KMS-11 (cell line): ENCODE results near the gene GUCA2B.

ENCODE experiments used
- H2AFZ ChIP-seq: fragments of 200-600 bp; sonication (generic); 2 replicates; pipeline ENCODE4 v1.6.1; 2016; ENCODE audit warnings: antibody characterized with exemption, mixed run types, low read depth
- H3K27ac ChIP-seq: fragments of 200-600 bp; sonication (generic); 2 replicates; pipeline ENCODE4 v1.6.1; 2016; ENCODE audit warnings: mild to moderate bottlenecking, mixed run types
- H3K27me3 ChIP-seq: fragments of 200-600 bp; sonication (generic); 2 replicates; pipeline ENCODE4 v1.6.1; 2017; ENCODE audit warnings: mild to moderate bottlenecking, low read depth, mixed run types, moderate library complexity; ENCODE audit not compliant: insufficient read depth
- H3K36me3 ChIP-seq: fragments of 200-600 bp; sonication (generic); 2 replicates; pipeline ENCODE4 v1.6.1; 2017; ENCODE audit warnings: mild to moderate bottlenecking, mixed run types; ENCODE audit not compliant: insufficient read depth
- H3K4me1 ChIP-seq: fragments of 200-600 bp; sonication (generic); 2 replicates; pipeline ENCODE4 v1.6.1; 2016; ENCODE audit warnings: mild to moderate bottlenecking, low read depth, mixed run types; ENCODE audit not compliant: poor library complexity, severe bottlenecking
- H3K4me2 ChIP-seq: fragments of 200-600 bp; sonication (generic); 2 replicates; pipeline ENCODE4 v1.7.0; 2016; ENCODE audit warnings: mild to moderate bottlenecking, mixed run types
- H3K4me3 ChIP-seq: fragments of 200-600 bp; sonication (generic); IDR thresholded peaks from 2 replicates; pipeline ENCODE4 v1.6.1; 2017; ENCODE audit warnings: low read depth, low read length, mixed read lengths; ENCODE audit not compliant: insufficient read depth
- H3K79me2 ChIP-seq: fragments of 200-600 bp; sonication (generic); 2 replicates; pipeline ENCODE4 v1.6.1; 2016; ENCODE audit warnings: low read depth, mixed run types; ENCODE audit not compliant: insufficient read depth
- H3K9ac ChIP-seq: fragments of 200-600 bp; sonication (generic); 2 replicates; pipeline ENCODE4 v1.6.1; 2016; ENCODE audit warnings: mild to moderate bottlenecking, mixed run types
- H4K20me1 ChIP-seq: fragments of 200-600 bp; sonication (generic); 2 replicates; pipeline ENCODE4 v1.6.1; 2016; ENCODE audit warnings: mild to moderate bottlenecking, mixed run types; ENCODE audit not compliant: insufficient read depth
- CTCF ChIP-seq: fragments of 200-600 bp; sonication (generic); conservative IDR thresholded peaks from 2 replicates; pipeline ENCODE4 v1.6.1; 2017; ENCODE audit warnings: low read depth, mild to moderate bottlenecking, antibody characterized with exemption, low read length, moderate library complexity, mixed read lengths

The GUCA2B gene

GRCh38 chr1:42158189-42158588 is 5.0 kb downstream of the GUCA2B start:
- no peaks in the 10 kb centered on the region for H3K27me3 ChIP-seq
- H4K20me1 ChIP-seq, result no peaks in the 10 kb centered on the region
- no peak overlapping the region for H3K9ac ChIP-seq
- H3K4me2 ChIP-seq, result no peak overlapping the region
- H3K36me3 ChIP-seq, result no peaks in the 10 kb centered on the region
- H3K4me1 ChIP-seq, result no peaks in the 10 kb centered on the region
- H3K27ac ChIP-seq, result no peak overlapping the region
- H2AFZ ChIP-seq, result no peak overlapping the region
- no peaks in the 10 kb centered on the region for H3K79me2 ChIP-seq
- no peak overlapping the region for H3K4me3 ChIP-seq
- no peak for TF ChIP-seq CTCF

DNA sequence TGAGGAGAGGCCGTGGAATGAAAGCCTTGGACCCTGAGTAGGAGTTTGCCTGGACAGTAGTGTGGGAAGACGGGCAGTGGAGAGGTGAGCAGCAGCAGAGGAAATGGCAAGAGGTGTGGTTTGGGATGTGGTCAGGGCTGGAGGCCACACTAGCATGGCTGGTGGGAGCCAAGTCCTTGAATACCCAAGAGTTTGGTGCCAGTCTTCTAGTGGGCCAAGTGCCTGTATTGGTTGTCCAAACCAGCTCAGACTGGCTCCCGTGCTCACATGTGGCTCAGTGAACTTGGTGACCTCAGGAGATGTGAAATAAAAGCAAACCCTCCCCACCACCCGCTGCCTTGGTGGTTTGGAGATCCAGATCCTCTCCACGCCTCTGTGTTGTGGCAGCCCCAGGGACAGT is 9.0 kb downstream of the GUCA2B start:
- Histone ChIP-seq H2AFZ (no peak overlapping the region), H3K4me1 (no peaks in the 10 kb centered on the region)

DNA sequence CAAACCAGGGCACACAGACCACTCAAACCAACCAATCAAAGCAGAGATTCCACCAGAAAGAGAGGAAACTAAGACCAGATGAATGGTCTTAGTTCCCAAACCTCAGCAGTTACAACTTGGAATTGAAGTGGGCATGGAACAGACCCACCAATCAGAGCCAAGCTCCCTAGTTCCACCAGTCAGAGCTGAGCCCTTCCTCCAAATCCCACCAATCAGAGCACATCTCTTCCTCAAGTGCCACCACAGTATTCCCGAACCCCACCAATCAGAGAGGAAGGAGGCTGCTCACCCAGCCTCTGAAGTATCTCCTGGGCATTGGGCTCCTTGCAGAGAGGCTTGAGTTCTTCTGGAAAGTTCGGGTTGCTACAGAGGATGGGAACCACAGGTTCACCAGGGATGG is 9.9 kb downstream of the GUCA2B start:
- Histone ChIP-seq H3K27ac (no peak overlapping the region), H3K79me2 (no peaks in the 10 kb centered on the region), H3K4me1 (no peaks in the 10 kb centered on the region), H3K9ac (no peak overlapping the region), H3K36me3 (no peaks in the 10 kb centered on the region), H4K20me1 (no peaks in the 10 kb centered on the region), H3K4me3 (no peak overlapping the region), H3K27me3 (no peaks in the 10 kb centered on the region), H3K4me2 (no peak overlapping the region), H2AFZ (no peak overlapping the region)
- no peak for TF ChIP-seq CTCF

More for the DNA sequence above, 9.0 kb downstream of the GUCA2B start:
- Histone ChIP-seq H3K27ac (no peak overlapping the region), H3K4me3 (no peak overlapping the region), H3K36me3 (no peaks in the 10 kb centered on the region), H3K4me2 (no peak overlapping the region), H3K27me3 (no peaks in the 10 kb centered on the region), H3K9ac (no peak overlapping the region), H4K20me1 (no peaks in the 10 kb centered on the region), H3K79me2 (no peaks in the 10 kb centered on the region)
- no peak for TF ChIP-seq CTCF

DNA sequence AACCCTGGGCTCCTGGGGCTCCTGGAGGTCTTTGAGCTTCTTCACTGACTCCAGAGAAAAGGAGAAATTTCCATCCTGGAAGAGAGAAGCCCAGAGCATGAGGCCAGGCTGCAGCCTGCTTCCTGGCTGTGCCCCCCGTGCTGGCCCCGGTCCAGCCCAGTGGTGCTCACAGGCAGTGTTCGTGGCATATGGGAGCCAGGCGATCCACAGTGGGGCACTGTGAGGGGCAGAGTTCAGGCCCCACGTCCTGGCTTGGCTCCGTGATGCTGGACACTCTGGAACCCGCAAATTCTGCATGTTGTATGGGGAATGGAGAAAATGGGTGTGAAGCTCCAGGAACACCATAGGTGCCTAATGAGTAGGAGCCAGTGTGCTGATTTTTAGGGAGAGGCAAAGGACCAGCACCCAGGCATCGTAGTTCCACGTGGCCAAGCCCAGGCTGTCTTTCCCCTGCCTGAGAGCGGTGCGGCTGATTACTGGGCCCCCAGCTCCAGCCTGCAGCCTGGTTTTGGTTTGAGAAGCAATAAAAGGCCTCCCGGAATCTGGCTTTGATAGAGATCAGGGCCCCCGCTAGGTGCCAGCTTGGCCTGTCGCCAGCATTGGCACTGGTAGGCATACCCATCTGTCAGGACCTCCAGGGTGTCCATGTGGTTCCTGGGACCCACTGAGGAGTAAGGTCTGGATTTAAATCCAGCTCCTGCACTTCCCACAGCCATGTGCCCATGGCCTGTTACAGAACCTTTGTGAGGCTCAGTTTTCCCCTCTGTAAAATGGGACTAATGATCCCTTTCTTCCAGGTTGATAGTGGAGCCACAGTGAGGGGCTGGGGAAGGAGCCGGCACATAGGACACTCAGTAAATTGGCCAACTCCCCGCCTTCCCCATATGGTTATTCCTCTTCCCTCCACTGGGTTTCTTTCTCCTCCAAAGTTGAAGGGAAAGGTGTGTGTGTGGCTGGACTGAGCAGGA is 10.6 kb downstream of the GUCA2B start:
- H3K4me3 ChIP-seq, result no peak overlapping the region
- H2AFZ ChIP-seq, result no peak overlapping the region
- no peaks in the 10 kb centered on the region for H3K79me2 ChIP-seq
- no peak overlapping the region for H3K9ac ChIP-seq
- H3K27ac ChIP-seq, result no peak overlapping the region
- H4K20me1 ChIP-seq, result no peaks in the 10 kb centered on the region
- no peak for TF ChIP-seq CTCF
- H3K4me2 ChIP-seq, result no peak overlapping the region
- H3K36me3 ChIP-seq, result no peaks in the 10 kb centered on the region
- H3K4me1 ChIP-seq, result no peaks in the 10 kb centered on the region
- H3K27me3 ChIP-seq, result no peaks in the 10 kb centered on the region
